ENCODE measurements around the gene FXYD7. TPM values are rescaled to one million over a fixed set of nuclear protein-coding genes. Genes with fewer than 3 reads are reported as not detected.
"Not testable (repeated sequence)": the region's sequence is repeated elsewhere in the genome, so short reads cannot be mapped to it uniquely, and the experiment has no call there.

Gene FXYD7
- total RNA-seq, 1 donor from 2014 or later, result not detected

GRCh38 chr19:35149463-35149862 lies 6.4 kb downstream of the FXYD7 start:
- Mint-ChIP-seq H3K36me3 (ENCODE audit: unreplicated experiment) (no peaks in the 10 kb centered on the region), H3K4me3 (ENCODE audit: unreplicated experiment) (no peak overlapping the region), H3K9me3 (ENCODE audit: unreplicated experiment) (no peaks in the 10 kb centered on the region), H3K27ac (ENCODE audit: unreplicated experiment) (no peak overlapping the region), H3K27me3 (ENCODE audit: unreplicated experiment) (peaks cover 2% of the 10 kb centered on the region), H3K4me1 (ENCODE audit: unreplicated experiment) (peaks cover 44% of the 10 kb centered on the region)
- TF ChIP-seq, protein P1, sequence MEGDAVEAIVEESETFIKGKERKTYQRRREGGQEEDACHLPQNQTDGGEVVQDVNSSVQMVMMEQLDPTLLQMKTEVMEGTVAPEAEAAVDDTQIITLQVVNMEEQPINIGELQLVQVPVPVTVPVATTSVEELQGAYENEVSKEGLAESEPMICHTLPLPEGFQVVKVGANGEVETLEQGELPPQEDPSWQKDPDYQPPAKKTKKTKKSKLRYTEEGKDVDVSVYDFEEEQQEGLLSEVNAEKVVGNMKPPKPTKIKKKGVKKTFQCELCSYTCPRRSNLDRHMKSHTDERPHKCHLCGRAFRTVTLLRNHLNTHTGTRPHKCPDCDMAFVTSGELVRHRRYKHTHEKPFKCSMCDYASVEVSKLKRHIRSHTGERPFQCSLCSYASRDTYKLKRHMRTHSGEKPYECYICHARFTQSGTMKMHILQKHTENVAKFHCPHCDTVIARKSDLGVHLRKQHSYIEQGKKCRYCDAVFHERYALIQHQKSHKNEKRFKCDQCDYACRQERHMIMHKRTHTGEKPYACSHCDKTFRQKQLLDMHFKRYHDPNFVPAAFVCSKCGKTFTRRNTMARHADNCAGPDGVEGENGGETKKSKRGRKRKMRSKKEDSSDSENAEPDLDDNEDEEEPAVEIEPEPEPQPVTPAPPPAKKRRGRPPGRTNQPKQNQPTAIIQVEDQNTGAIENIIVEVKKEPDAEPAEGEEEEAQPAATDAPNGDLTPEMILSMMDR (IDR thresholded peaks at IDR 0.05), result no peak
- DNase-seq (ENCODE audit: extremely low spot score, unreplicated experiment), result no peak

GRCh38 chr19:35150445-35150844 lies 7.4 kb downstream of the FXYD7 start:
- no peak for DNase-seq (ENCODE audit: extremely low spot score, unreplicated experiment)
- H3K27me3 Mint-ChIP-seq (ENCODE audit: unreplicated experiment), result no peaks in the 10 kb centered on the region
- H3K27ac Mint-ChIP-seq (ENCODE audit: unreplicated experiment), result no peak overlapping the region
- peaks cover 50% of the 10 kb centered on the region for H3K4me1 Mint-ChIP-seq (ENCODE audit: unreplicated experiment)
- no peaks in the 10 kb centered on the region for H3K9me3 Mint-ChIP-seq (ENCODE audit: unreplicated experiment)
- TF ChIP-seq, protein P1 (IDR thresholded peaks at IDR 0.05), result no peak
- H3K36me3 Mint-ChIP-seq (ENCODE audit: unreplicated experiment), result no peaks in the 10 kb centered on the region
- no peak overlapping the region for H3K4me3 Mint-ChIP-seq (ENCODE audit: unreplicated experiment)

- no peak for DNase-seq (ENCODE audit: extremely low spot score, unreplicated experiment)
- Mint-ChIP-seq H3K27me3 (ENCODE audit: unreplicated experiment) (no peaks in the 10 kb centered on the region), H3K9me3 (ENCODE audit: unreplicated experiment) (no peaks in the 10 kb centered on the region), H3K36me3 (ENCODE audit: unreplicated experiment) (no peaks in the 10 kb centered on the region), H3K4me3 (ENCODE audit: unreplicated experiment) (no peak overlapping the region), H3K27ac (ENCODE audit: unreplicated experiment) (no peak overlapping the region), H3K4me1 (ENCODE audit: unreplicated experiment) (peaks cover 56% of the 10 kb centered on the region)
- TF ChIP-seq, protein P1 (IDR thresholded peaks at IDR 0.05), result no peak
Measured at GRCh38 chr19:35151273-35152065, 8.4 kb downstream of the FXYD7 start.

GRCh38 chr19:35153129-35153522 lies 10.1 kb downstream of the FXYD7 start:
- H3K4me1 Mint-ChIP-seq (ENCODE audit: unreplicated experiment), result peaks cover 52% of the 10 kb centered on the region
- not testable (repeated sequence) for DNase-seq (ENCODE audit: extremely low spot score, unreplicated experiment); H3K27me3 Mint-ChIP-seq (ENCODE audit: unreplicated experiment)

DNA sequence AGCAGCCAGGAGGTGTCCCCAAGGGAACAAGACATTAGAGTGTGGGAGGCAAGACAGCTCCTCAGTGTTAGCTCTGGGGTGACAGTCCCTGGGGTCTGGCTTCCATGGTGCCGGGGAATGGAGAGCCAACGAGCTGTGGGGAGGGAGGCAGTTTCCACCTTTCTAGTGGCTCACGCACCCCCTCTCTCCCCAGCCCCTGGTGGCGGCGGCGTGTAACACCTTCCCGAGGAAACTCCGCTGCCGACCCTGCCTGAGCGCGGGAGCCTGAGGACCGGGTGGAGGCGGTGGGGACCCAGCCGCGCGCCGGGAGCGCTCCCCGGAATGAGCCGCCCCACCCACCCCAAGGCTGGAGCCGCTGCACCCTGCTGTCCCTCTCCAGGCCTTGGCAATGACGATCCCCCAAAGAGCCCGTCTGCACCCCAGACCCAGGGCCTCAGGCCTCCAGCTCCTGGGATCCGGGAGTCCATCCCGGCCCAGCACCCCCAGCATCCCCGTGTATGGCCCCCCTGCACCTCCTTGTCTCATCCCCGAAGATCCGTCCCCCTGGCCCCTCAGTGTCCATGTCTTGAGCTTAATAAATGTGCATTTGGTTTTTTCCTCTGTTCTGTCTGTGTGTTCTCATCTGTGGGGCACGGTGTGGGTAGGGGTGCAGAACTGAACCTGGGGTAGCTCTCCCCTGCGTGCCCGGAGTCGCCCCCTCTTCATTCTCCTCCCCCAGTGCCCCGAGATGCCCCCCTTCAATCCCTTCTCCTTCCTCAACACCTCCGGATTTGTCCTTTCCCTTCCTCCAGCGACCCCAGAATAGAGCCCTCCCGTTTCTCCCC lies 10.9 kb downstream of the FXYD7 start:
- Mint-ChIP-seq H3K27ac (ENCODE audit: unreplicated experiment) (peak overlapping the region; percentile 89), H3K27me3 (ENCODE audit: unreplicated experiment) (no peaks in the 10 kb centered on the region), H3K4me1 (ENCODE audit: unreplicated experiment) (peaks cover 51% of the 10 kb centered on the region), H3K4me3 (ENCODE audit: unreplicated experiment) (peak overlapping the region; percentile 96), H3K9me3 (ENCODE audit: unreplicated experiment) (no peaks in the 10 kb centered on the region), H3K36me3 (ENCODE audit: unreplicated experiment) (no peaks in the 10 kb centered on the region)
- TF ChIP-seq, protein P1 (IDR thresholded peaks at IDR 0.05), result peak; percentile 65
- no peak for DNase-seq (ENCODE audit: extremely low spot score, unreplicated experiment)

More at GRCh38 chr19:35153129-35153522, 10.1 kb downstream of the FXYD7 start:
- peak overlapping the region; percentile 96 for H3K4me3 Mint-ChIP-seq (ENCODE audit: unreplicated experiment)
- not testable (repeated sequence) for H3K36me3 Mint-ChIP-seq (ENCODE audit: unreplicated experiment); H3K27ac Mint-ChIP-seq (ENCODE audit: unreplicated experiment); H3K9me3 Mint-ChIP-seq (ENCODE audit: unreplicated experiment)

Data from osteocyte (in vitro differentiated cells).